ENCODE data around the gene RPL3. TPM values are rescaled to one million over a fixed set of nuclear protein-coding genes. Genes with fewer than 3 reads are reported as not detected.

The RPL3 gene
- total RNA-seq, 6 experiments from 2014 or later = 1,444 to 1,605 (median 1,488) TPM

- no peaks in the 10 kb centered on the region for H3K36me3 Mint-ChIP-seq (ENCODE audit: low read depth)
- DNase-seq = no peak
- peaks cover 27% of the 10 kb centered on the region for H3K4me1 Mint-ChIP-seq (ENCODE audit: low read depth)
- TF ChIP-seq CTCF (IDR thresholded peaks at IDR 0.05) = no peak
- peaks cover 6% of the 10 kb centered on the region for H3K27me3 Mint-ChIP-seq (ENCODE audit: insufficient read depth)
- no peak overlapping the region for H3K4me3 Mint-ChIP-seq
- H3K9me3 Mint-ChIP-seq = no peaks in the 10 kb centered on the region
- no peak overlapping the region for H3K27ac Mint-ChIP-seq
These were observed 18.3 kb downstream of the RPL3 start for GRCh38 chr22:39301108-39301507.

GRCh38 chr22:39300186-39300830 lies 19.1 kb downstream of the RPL3 start:
- Mint-ChIP-seq H3K36me3 (ENCODE audit: low read depth) (no peaks in the 10 kb centered on the region), H3K27me3 (ENCODE audit: insufficient read depth) (peaks cover 6% of the 10 kb centered on the region), H3K9me3 (no peaks in the 10 kb centered on the region), H3K4me3 (peak overlapping the region; percentile 68), H3K27ac (no peak overlapping the region), H3K4me1 (ENCODE audit: low read depth) (peaks cover 27% of the 10 kb centered on the region)
- DNase-seq = no peak
- TF ChIP-seq CTCF (IDR thresholded peaks at IDR 0.05) = no peak

DNA sequence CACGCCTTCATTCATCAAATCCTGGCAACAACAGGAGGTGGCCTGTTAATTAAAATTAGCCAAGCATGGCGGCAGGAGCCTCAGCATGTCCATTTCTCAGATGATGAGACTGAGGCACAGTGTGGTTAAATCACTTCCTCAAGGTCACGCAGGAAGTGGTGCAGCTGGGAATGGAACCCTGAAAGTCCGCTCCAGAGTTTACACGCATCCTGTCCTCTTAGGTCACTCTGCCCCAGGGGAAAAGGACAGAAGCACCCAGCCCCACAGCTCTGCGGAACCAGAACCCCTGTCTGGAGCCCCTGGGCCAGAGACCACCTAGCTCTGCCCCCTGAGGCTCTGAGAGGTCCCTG lies 19.6 kb downstream of the RPL3 start:
- Mint-ChIP-seq H3K4me3 (peak overlapping the region; percentile 68), H3K27me3 (ENCODE audit: insufficient read depth) (peaks cover 10% of the 10 kb centered on the region), H3K9me3 (no peaks in the 10 kb centered on the region), H3K27ac (no peak overlapping the region), H3K4me1 (ENCODE audit: low read depth) (peaks cover 27% of the 10 kb centered on the region), H3K36me3 (ENCODE audit: low read depth) (no peaks in the 10 kb centered on the region)
- peak; percentile 29 for DNase-seq
- no peak for TF ChIP-seq CTCF (IDR thresholded peaks at IDR 0.05)

DNA sequence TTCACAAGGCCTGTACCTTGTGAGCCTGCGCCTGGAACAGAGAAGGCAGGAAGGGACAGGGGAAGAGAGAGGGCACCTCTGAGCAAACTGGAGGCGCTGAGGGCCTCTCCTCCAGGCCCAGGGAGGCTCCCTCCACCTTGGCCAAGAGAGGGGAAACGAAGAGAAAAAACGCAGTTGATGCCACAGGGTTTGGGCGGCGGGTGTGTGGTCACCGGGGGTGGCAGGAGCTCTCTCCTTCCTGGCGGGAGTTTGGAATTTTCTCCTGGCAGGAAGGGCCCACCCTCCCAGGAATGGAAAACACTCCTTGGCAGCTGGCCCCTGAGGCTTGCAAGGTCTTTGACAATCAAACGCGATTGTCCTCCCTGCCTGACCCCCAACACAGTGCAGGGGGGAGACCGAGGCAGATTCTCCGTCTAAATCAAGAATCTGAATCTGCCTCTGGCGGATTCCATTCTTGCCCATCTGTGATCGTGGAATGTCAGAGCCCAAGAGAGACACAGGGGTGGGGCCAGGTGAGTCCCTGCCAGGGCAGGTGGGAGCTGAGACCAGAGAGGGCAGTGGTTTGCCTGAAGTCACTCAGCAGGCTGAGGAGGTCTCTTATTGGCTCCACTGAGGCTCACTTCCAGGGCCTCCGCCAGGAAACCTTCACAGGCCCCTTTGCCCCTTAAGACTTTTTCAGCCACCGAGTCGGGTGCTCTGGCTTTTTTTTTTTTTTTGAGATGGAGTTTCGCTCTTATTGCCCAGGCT lies 21.0 kb downstream of the RPL3 start:
- no peak overlapping the region for H3K27ac Mint-ChIP-seq
- TF ChIP-seq CTCF (IDR thresholded peaks at IDR 0.05) = no peak
- peaks cover 11% of the 10 kb centered on the region for H3K27me3 Mint-ChIP-seq (ENCODE audit: insufficient read depth)
- no peaks in the 10 kb centered on the region for H3K9me3 Mint-ChIP-seq
- DNase-seq = no peak
- no peak overlapping the region for H3K4me3 Mint-ChIP-seq
- H3K36me3 Mint-ChIP-seq (ENCODE audit: low read depth) = no peaks in the 10 kb centered on the region
- H3K4me1 Mint-ChIP-seq (ENCODE audit: low read depth) = peaks cover 27% of the 10 kb centered on the region

- Mint-ChIP-seq H3K4me3 (no peak overlapping the region), H3K27ac (0 out of 2 replicates have a peak overlapping the region, but pooled peaks have one; percentile 8), H3K9me3 (no peaks in the 10 kb centered on the region), H3K27me3 (ENCODE audit: insufficient read depth) (peaks cover 11% of the 10 kb centered on the region), H3K36me3 (ENCODE audit: low read depth) (no peaks in the 10 kb centered on the region), H3K4me1 (ENCODE audit: low read depth) (peaks cover 31% of the 10 kb centered on the region)
- TF ChIP-seq CTCF (IDR thresholded peaks at IDR 0.05) = no peak
- DNase-seq = no peak
These were observed 21.8 kb downstream of the RPL3 start for GRCh38 chr22:39297490-39298240.

All from HFFc6 (cell line).